Mesenteric fat pad (tissue), 1 donor: Measurements from ENCODE around the gene FGFBP2. TPM values are rescaled to one million over a fixed set of nuclear protein-coding genes. Genes with fewer than 3 reads are reported as not detected.

Source experiments
- DNase-seq: peaks from one replicate; pipeline ENCODE4 v3.0.0-alpha.2; 2020; ENCODE audit warnings: low spot score
- total RNA-seq: library from RNA; stranded (reverse); fragmentation: NEBNext Ultra II Directional; extraction: Animal tissue kit (Norgen Biotek cat#: 25700); gene quantifications from one replicate; pipeline ENCODE4 v1.2.1, GENCODE V29; 2021
- donor health status: DM: yes; HTN: yes; CAD: no.

The FGFBP2 gene
- total RNA-seq, 1 donor from 2014 or later: 16.3 TPM

- no peak for DNase-seq
Observed at GRCh38 chr4:15968551-15969300, 5.8 kb upstream of the FGFBP2 start.

- no peak for DNase-seq
Observed at GRCh38 chr4:15965325-15965724, 2.4 kb upstream of the FGFBP2 start.

DNA sequence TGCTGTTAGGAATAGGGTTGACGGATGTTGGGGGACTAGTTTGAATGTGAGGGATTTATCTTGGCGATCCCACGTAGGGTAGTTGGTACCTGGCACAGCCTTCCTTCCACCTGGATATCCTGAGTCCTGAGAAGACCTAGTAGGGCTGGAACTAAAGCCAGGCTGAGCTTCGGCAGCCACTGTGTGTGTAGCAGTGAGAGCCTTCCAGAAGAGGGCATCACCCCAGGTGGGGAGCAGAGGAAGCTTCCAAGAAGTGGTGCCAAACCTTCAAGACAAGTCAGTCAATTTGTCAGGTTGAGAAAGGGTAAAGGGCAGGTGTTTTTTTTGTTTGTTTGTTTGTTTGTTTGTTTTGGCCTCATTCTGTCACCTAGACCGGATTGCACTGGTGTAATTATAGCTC lies 1.2 kb upstream of the FGFBP2 start:
- DNase-seq: no peak

DNA sequence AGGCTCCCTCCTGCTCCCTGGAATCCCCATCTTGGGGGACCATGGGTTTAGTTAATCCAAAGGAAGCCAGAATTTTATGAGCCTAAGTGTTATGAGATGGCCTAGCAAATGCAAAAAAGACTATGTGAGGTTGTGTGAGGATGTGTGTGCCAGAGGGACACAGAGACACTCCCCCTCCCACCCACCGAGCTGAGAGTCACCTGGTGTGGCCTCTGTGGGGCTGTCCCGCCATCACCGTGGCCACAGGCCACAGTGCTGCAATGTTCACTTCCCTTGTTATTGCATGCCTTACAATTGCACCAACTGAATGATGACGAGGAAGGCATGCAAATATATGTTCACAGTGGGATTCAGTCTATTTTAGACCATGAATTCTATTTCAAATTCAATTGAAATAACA lies 601 bp upstream of the FGFBP2 start:
- no peak for DNase-seq

GRCh38 chr4:15961781-15962510 lies 1.0 kb downstream of the FGFBP2 start:
- DNase-seq: no peak

DNA sequence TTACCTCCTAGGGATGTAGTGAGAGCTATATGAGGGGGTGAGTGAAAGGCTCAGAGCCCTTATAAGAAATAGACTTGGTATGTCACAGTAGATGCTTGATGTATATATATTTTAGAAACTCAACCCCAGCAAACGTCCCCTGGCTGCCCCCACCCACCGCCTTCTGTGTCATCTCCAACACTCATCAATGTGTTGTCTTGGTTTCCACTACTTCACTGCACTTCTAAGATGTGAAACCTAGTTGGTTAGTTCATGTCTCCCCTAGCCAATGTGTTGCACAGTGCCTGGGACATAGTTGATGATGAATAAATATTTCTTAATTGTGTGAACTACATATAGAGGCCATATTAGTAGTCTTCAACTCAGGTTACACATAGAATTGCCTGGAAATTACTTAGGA lies 4.4 kb downstream of the FGFBP2 start:
- DNase-seq: no peak

- DNase-seq: no peak
Observed at GRCh38 chr4:15956179-15956850, 6.7 kb downstream of the FGFBP2 start.

DNA sequence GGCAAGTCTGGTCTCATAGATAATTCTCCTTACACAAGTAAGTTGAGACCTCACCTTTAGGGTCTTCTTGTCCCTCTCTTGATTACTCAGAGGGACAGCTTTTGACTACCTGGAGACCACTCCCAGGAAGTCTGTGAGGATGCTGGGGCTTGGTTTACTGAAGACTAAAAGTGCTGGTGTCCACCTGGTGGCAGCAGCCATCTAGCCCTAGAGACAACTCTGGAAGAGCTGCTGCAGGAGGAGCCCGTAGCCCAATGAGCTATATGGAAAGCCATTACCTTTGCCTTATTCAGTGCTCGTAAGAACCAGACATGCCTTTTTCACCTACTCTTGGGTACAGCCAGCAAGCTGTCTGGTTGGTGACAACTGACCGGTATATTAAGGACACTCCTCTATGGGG lies 7.3 kb downstream of the FGFBP2 start:
- no peak for DNase-seq

DNA sequence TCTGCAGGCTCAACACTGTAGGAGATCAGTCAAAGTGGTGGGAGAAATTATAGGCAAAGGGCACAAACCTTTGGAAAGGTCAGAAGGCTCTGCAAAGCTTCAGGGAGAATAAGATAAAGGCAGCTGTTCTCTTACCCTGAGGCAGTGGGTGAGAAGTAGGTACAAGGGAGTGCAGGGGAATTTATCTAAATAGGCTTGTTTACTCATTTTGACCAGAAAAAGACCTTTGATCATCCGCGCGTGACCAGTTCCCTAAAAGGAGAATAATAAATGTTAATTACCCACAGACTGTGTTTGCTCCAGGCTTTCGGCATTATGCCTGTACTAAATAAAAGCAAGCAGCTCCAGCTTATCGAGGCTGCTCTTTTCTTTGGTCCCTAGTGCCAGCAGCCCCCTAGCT lies 9.3 kb downstream of the FGFBP2 start:
- DNase-seq: no peak

GRCh38 chr4:15951781-15952180 lies 11.2 kb downstream of the FGFBP2 start:
- no peak for DNase-seq

GRCh38 chr4:15948826-15949225 lies 14.1 kb downstream of the FGFBP2 start:
- DNase-seq: no peak

GRCh38 chr4:15947684-15948083 lies 15.3 kb downstream of the FGFBP2 start:
- DNase-seq: no peak

- DNase-seq: no peak
Observed at GRCh38 chr4:15945516-15945915, 17.5 kb downstream of the FGFBP2 start.

DNA sequence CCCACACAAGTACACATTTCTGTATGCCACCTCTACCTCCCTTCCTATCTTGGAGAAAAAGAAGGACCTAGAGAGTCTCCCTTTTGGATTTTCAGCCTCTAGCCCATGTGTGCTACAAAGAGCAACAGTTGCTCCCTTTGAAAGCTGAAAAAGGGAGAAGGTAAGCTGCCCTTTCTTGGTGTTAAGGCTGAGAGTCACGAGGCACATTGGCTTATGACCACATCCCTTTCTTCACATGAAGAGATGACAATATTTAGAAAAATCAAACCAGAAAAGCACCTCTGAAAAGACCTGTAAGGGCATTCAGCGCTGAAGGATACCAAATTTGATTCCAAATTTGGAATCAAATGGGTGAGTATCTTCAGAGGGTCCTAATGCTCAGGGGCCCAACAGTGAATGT lies 18.1 kb downstream of the FGFBP2 start:
- no peak for DNase-seq

DNA sequence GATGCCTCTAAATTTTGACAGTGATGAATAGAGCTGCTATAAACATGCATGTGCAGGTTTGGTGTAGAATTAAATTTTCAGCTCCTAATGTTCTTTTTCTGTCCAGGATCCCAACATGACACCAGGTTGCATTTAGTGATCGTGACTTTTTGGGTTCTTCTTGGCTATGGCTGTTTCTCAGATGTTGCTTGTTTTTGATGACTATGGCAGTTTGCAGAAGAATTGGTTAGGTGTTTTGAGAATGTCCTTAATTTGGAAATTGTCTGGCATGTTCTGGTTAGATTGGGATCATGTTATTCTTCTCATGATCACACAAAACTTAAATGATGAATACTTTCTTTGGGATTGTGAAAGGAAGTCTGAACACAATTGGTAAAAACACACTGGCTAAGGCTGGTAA lies 20.7 kb downstream of the FGFBP2 start:
- DNase-seq: no peak

DNA sequence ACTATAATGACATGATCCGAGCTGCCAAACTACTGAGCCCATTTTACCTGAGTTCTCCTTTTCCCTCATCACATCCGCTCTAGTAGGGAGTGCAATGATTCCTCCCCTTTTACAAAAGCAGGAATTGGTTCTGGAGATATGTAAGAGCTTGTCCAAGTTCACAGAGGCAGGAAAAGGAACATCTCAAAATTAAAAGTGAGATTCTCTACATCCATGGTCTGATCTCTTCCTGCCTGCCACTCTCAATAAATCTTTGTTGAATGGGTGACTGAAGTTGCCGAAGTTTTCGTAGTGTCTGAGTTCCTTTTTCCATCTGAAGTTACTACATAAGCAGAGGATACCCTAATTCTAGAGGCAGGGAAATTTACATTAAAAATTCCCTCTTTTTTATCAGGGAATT lies 24.3 kb downstream of the FGFBP2 start, which contains the start of gene FGFBP1:
Gene FGFBP1, minus strand, starts transcription at position 101 of the 400 bp plus-strand sequence. CDS start 2,108 bp downstream, outside the sequence.
- no peak for DNase-seq

- no peak for DNase-seq
Observed at GRCh38 chr4:15938182-15938581, 24.8 kb downstream of the FGFBP2 start.

GRCh38 chr4:15936495-15936894 lies 26.5 kb downstream of the FGFBP2 start:
- no peak for DNase-seq

GRCh38 chr4:15935504-15936402 lies 27.2 kb downstream of the FGFBP2 start:
- no peak for DNase-seq

DNA sequence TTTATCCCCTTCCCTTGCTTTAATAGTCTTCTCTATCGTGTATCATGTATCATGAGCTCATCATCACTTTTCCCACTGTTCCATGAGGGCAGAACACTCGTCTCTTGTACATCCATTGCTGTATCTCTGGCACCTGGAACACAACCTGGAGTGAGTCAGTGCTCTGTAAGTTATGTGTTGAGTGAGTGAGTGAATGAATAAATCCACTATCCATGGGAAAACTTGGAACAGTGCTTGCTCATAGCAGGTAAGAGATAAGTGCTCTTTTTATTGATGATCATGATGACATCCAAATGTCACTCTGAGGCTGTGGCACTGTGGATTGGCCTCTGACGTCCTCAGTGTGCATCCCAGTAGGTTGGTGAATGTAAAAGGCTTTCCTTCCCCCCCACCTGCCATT lies 28.7 kb downstream of the FGFBP2 start:
- no peak for DNase-seq
